ENCODE data around the gene ZSCAN18.

- TF ChIP-seq CTCF (IDR thresholded peaks at IDR 0.05) (no peak), EZH2 (IDR thresholded peaks at IDR 0.05; ENCODE audit: borderline replicate concordance, insufficient read depth, low read depth, low read length, poor library complexity, severe bottlenecking) (no peak)
These were observed 44.4 kb downstream of the ZSCAN18 start for GRCh38 chr19:58053480-58054156.
